CD14-positive monocyte (primary cell): Measurements from ENCODE around the gene SMARCD1. TPM values are rescaled to one million over a fixed set of nuclear protein-coding genes. Genes with fewer than 3 reads are reported as not detected.
A peak's percentile ranks its signal among the peaks of the same experiment; 100 is the strongest.

Source experiments
- DNase-seq, 3 donors: peaks; one replicate each; pipeline ENCODE4 v3.0.0-alpha.2; 2011 to 2022
- H2AFZ ChIP-seq: 2 replicates; pipeline ENCODE4 v1.6.0; 2012; ENCODE audit warnings: mild to moderate bottlenecking, low read depth, low read length, inconsistent platforms; ENCODE audit not compliant: insufficient read depth, poor library complexity, severe bottlenecking
- H3K27ac ChIP-seq, 2 donors: 1 replicate in 1 of 2; 2 replicates in 1 of 2; pipeline ENCODE4 v1.5.1; 2012 to 2013; ENCODE audit warnings: low read length in 2 of 2, control low read depth in 1 of 2, inconsistent platforms in 1 of 2, low read depth in 1 of 2, mild to moderate bottlenecking in 1 of 2
- H3K27me3 ChIP-seq, 2 donors: one replicate each; pipeline versions ENCODE4 v1.6.0 to v1.6.1; 2011 to 2013; ENCODE audit warnings: low read length in 2 of 2; ENCODE audit not compliant: control insufficient read depth in 2 of 2, insufficient read depth in 2 of 2
- H3K36me3 ChIP-seq, 2 donors: replicated peaks in 1 of 2; 1 replicate in 1 of 2; 2 replicates in 1 of 2; pipeline versions ENCODE4 v1.5.1 to v1.6.1; 2012 to 2013; ENCODE audit warnings: low read length in 2 of 2, control low read depth in 1 of 2, inconsistent platforms in 1 of 2, mild to moderate bottlenecking in 1 of 2; ENCODE audit not compliant: insufficient read depth in 2 of 2, control insufficient read depth in 1 of 2
- H3K4me1 ChIP-seq, 2 donors: 1 replicate in 1 of 2; 2 replicates in 1 of 2; pipeline versions ENCODE4 v1.5.1 to v1.6.1; 2012 to 2013; ENCODE audit warnings: low read length in 2 of 2, control low read depth in 1 of 2, inconsistent platforms in 1 of 2, mild to moderate bottlenecking in 1 of 2, moderate library complexity in 1 of 2; ENCODE audit not compliant: insufficient read depth in 2 of 2, control insufficient read depth in 1 of 2
- H3K4me2 ChIP-seq: replicated peaks from 2 replicates; pipeline ENCODE3; 2012; ENCODE audit warnings: low read length, moderate library complexity, mild to moderate bottlenecking; ENCODE audit not compliant: poor library complexity, severe bottlenecking; ENCODE audit errors: extremely low read depth
- H3K4me3 ChIP-seq, 3 experiments: fragments of 200-600 bp in 1 of 3; sonication (generic) in 1 of 3; replicated peaks in 1 of 3; 1 replicate in 2 of 3; 2 replicates in 1 of 3; pipeline ENCODE4 v1.5.1; 2011 to 2013; ENCODE audit warnings: low read length in 3 of 3, mild to moderate bottlenecking in 3 of 3, control low read depth in 2 of 3, low read depth in 2 of 3, inconsistent platforms in 1 of 3, moderate library complexity in 1 of 3
- H3K79me2 ChIP-seq: 2 replicates; pipeline ENCODE4 v1.6.0; 2012; ENCODE audit warnings: mild to moderate bottlenecking, control low read depth, inconsistent platforms, low read length, moderate library complexity; ENCODE audit not compliant: insufficient read depth
- H3K9ac ChIP-seq: 2 replicates; pipeline ENCODE4 v1.6.0; 2017; ENCODE audit warnings: low read length, mild to moderate bottlenecking; ENCODE audit not compliant: insufficient read depth, poor library complexity, severe bottlenecking
- H3K9me3 ChIP-seq, 2 donors: replicated peaks in 1 of 2; 1 replicate in 1 of 2; 2 replicates in 1 of 2; pipeline versions ENCODE4 v1.5.1 to v1.6.1; 2012 to 2013; ENCODE audit warnings: low read length in 2 of 2, control low read depth in 1 of 2; ENCODE audit not compliant: control insufficient read depth in 1 of 2, insufficient read depth in 1 of 2
- H4K20me1 ChIP-seq: 2 replicates; pipeline ENCODE4 v1.6.0; 2012; ENCODE audit warnings: mild to moderate bottlenecking, low read length, control low read depth, moderate library complexity; ENCODE audit not compliant: insufficient read depth
- H3K27ac Mint-ChIP-seq, 7 donors: one replicate each; pipeline ENCODE4 v1.8.0; 2020; ENCODE audit warnings: mild to moderate bottlenecking in 7 of 7, mixed read lengths in 7 of 7, moderate library complexity in 6 of 7, inconsistent platforms in 2 of 7
- H3K27me3 Mint-ChIP-seq, 3 donors: one replicate each; pipeline ENCODE4 v1.8.0; 2021 to 2022; ENCODE audit warnings: low read depth in 3 of 3, mild to moderate bottlenecking in 3 of 3, mixed read lengths in 3 of 3, moderate library complexity in 3 of 3, inconsistent platforms in 1 of 3
- H3K36me3 Mint-ChIP-seq, 2 donors: one replicate each; pipeline ENCODE4 v1.8.0; 2020; ENCODE audit warnings: mixed read lengths in 2 of 2, inconsistent platforms in 1 of 2, mild to moderate bottlenecking in 1 of 2
- H3K4me1 Mint-ChIP-seq: one replicate; pipeline ENCODE4 v1.8.0; 2020; ENCODE audit warnings: mild to moderate bottlenecking, mixed read lengths
- H3K4me3 Mint-ChIP-seq, 2 donors: one replicate each; pipeline ENCODE4 v1.8.0; 2020; ENCODE audit warnings: mild to moderate bottlenecking in 2 of 2, mixed read lengths in 2 of 2, moderate library complexity in 1 of 2
- H3K9me3 Mint-ChIP-seq, 7 donors: one replicate each; pipeline ENCODE4 v1.8.0; 2020 to 2022; ENCODE audit warnings: mixed read lengths in 7 of 7, mild to moderate bottlenecking in 6 of 7, moderate library complexity in 6 of 7, inconsistent platforms in 2 of 7
- CTCF ChIP-seq: fragments of 200-600 bp; IDR thresholded peaks from one replicate; pipeline ENCODE4 v1.8.0; 2022; ENCODE audit warnings: antibody characterized with exemption, mild to moderate bottlenecking
- WGBS: methylation state at CpG from one replicate; pipeline ENCODE4 v1.1.5; 2013; ENCODE audit warnings: missing lambda C conversion rate; ENCODE audit not compliant: insufficient coverage; 5-methylcytosine and 5-hydroxymethylcytosine counted together
- intact Hi-C, 2 donors: fragments of 100-400 bp; cut with micrococcal nuclease; formaldehyde crosslinking; loops; one replicate each; pipeline versions ENCODE4 v1.15.0 to v1.15.1; 2023
- polyA plus RNA-seq, 3 donors: library from polyadenylated mRNA; depleted of rRNA in 1 of 3; unstranded in 2 of 3; stranded (reverse) in 1 of 3; fragments of 300-500 nt in 2 of 3; fragments of >200 nt in 1 of 3; fragmentation: Illumina TruSeq in 2 of 3; gene quantifications; 1 replicate in 2 of 3; 2 replicates in 1 of 3; pipeline ENCODE4 v1.2.3, GENCODE V29; 2012 to 2021

SMARCD1 gene
- polyA plus RNA-seq, 3 donors: 3.7 to 41.9 (median 7.8) TPM

- Histone ChIP-seq H3K4me3 (no peak overlapping the region), H3K4me1 (peaks cover 11 to 14% of the 10 kb centered on the region in 2 donors), H3K27ac (peak overlapping the region in 1 of 2 donors; percentile 14), H3K9me3 (no peaks in the 10 kb centered on the region), H3K36me3 (peaks cover 46 to 68% of the 10 kb centered on the region in 2 donors), H3K9ac (no peak overlapping the region), H4K20me1 (no peaks in the 10 kb centered on the region), H3K27me3 (no peaks in the 10 kb centered on the region), H2AFZ (peak overlapping the region; percentile 21), H3K4me2 (no peak overlapping the region), H3K79me2 (peaks cover 13% of the 10 kb centered on the region)
- H3K27me3 Mint-ChIP-seq: peaks cover 0 to 2% (median 1%) of the 10 kb centered on the region in 3 donors
- TF ChIP-seq CTCF: peak; percentile 91
- H3K27ac Mint-ChIP-seq: peak overlapping the region in 5 of 7 donors; percentile 1 to 63 (median 17)
- peak; percentile 24 to 63 (median 43) for DNase-seq
- intact Hi-C loops: no loop called here
- no peaks in the 10 kb centered on the region for H3K9me3 Mint-ChIP-seq
- H3K36me3 Mint-ChIP-seq: peaks cover 58 to 66% of the 10 kb centered on the region in 2 donors
- WGBS: 36% methylated on average over 3 of the region's 3 CpGs
- H3K4me3 Mint-ChIP-seq: no peak overlapping the region
- H3K4me1 Mint-ChIP-seq: peaks cover 19% of the 10 kb centered on the region
Observed at GRCh38 chr12:50088577-50089335, 3.6 kb downstream of the SMARCD1 start.

GRCh38 chr12:50089730-50090129, 4.6 kb downstream of the SMARCD1 start:
- Histone ChIP-seq H2AFZ (no peak overlapping the region), H3K9ac (no peak overlapping the region), H3K4me3 (no peak overlapping the region), H3K27ac (no peak overlapping the region), H4K20me1 (no peaks in the 10 kb centered on the region), H3K4me2 (no peak overlapping the region), H3K36me3 (peaks cover 56 to 78% of the 10 kb centered on the region in 2 donors), H3K4me1 (peaks cover 6 to 10% of the 10 kb centered on the region in 2 donors), H3K27me3 (no peaks in the 10 kb centered on the region), H3K79me2 (peaks cover 10% of the 10 kb centered on the region), H3K9me3 (no peaks in the 10 kb centered on the region)
- WGBS: 100% methylated on average over 4 of the region's 7 CpGs
- H3K27me3 Mint-ChIP-seq: peaks cover 0 to 2% (median 1%) of the 10 kb centered on the region in 3 donors
- intact Hi-C loops: no loop called here
- peaks cover 66 to 75% of the 10 kb centered on the region in 2 donors for H3K36me3 Mint-ChIP-seq
- H3K27ac Mint-ChIP-seq: peak overlapping the region in 1 of 7 donors; percentile 26
- DNase-seq: no peak
- TF ChIP-seq CTCF: no peak
- H3K4me3 Mint-ChIP-seq: no peak overlapping the region
- H3K9me3 Mint-ChIP-seq: no peaks in the 10 kb centered on the region
- peaks cover 19% of the 10 kb centered on the region for H3K4me1 Mint-ChIP-seq
